SU-DHL-6 (cell line): ENCODE results near the gene RSF1.

ENCODE experiments used
- H2AFZ ChIP-seq: fragments of 200-600 bp; sonication (generic); 2 replicates; pipeline ENCODE4 v1.6.1; 2014; ENCODE audit warnings: low read depth, mild to moderate bottlenecking, moderate library complexity, mixed read lengths, antibody characterized with exemption, low read length; ENCODE audit not compliant: severe bottlenecking
- H3F3A ChIP-seq: fragments of 200-600 bp; shearing (Covaris generic); 2 replicates; pipeline ENCODE4 v1.6.0; 2016; ENCODE audit warnings: antibody characterized with exemption, mild to moderate bottlenecking; ENCODE audit not compliant: insufficient read depth
- H3K27ac ChIP-seq: fragments of 200-600 bp; sonication (generic); 2 replicates; pipeline ENCODE4 v1.5.1; 2016; ENCODE audit warnings: low read depth, mild to moderate bottlenecking, low read length, moderate library complexity, mixed read lengths
- H3K27me3 ChIP-seq: fragments of 200-600 bp; sonication (generic), shearing (Covaris generic); 2 replicates; pipeline ENCODE4 v1.6.0; 2014; ENCODE audit warnings: mild to moderate bottlenecking, low read length
- H3K36me3 ChIP-seq: fragments of 200-600 bp; sonication (generic); 2 replicates; pipeline ENCODE4 v1.6.1; 2014; ENCODE audit warnings: mild to moderate bottlenecking, low read length, mixed read lengths
- H3K4me2 ChIP-seq: fragments of 300-600, 200-600 bp; shearing (Covaris generic), sonication (generic); 2 replicates; pipeline ENCODE4 v1.6.0; 2014; ENCODE audit warnings: low read length, low read depth, mild to moderate bottlenecking; ENCODE audit not compliant: poor library complexity, severe bottlenecking
- H3K4me3 ChIP-seq: fragments of 200-600 bp; sonication (generic); 2 replicates; pipeline ENCODE4 v1.5.1; 2014; ENCODE audit warnings: antibody characterized with exemption, low read length, mild to moderate bottlenecking, mixed read lengths; ENCODE audit not compliant: insufficient read depth, poor library complexity, severe bottlenecking
- H3K79me2 ChIP-seq: fragments of 200-600 bp; sonication (generic); 2 replicates; pipeline ENCODE4 v1.6.1; 2014; ENCODE audit warnings: mild to moderate bottlenecking, low read length, moderate library complexity; ENCODE audit not compliant: insufficient read depth
- H3K9ac ChIP-seq: fragments of 200-600 bp; sonication (generic); 2 replicates; pipeline ENCODE4 v1.7.0; 2014; ENCODE audit warnings: mild to moderate bottlenecking, low read length
- H3K9me2 ChIP-seq: fragments of 200-600 bp; sonication (generic); replicated peaks from 2 replicates; pipeline ENCODE4 v1.6.1; 2014; ENCODE audit warnings: low read length; ENCODE audit not compliant: insufficient read depth
- H3K9me3 ChIP-seq: fragments of 200-600 bp; sonication (generic); 2 replicates; pipeline ENCODE4 v1.6.1; 2014; ENCODE audit warnings: low read length, mixed read lengths; ENCODE audit not compliant: insufficient read depth
- H4K20me1 ChIP-seq: fragments of 200-600 bp; sonication (generic); 2 replicates; pipeline ENCODE4 v1.6.1; 2014; ENCODE audit warnings: low read depth, mild to moderate bottlenecking, antibody characterized with exemption, low read length, moderate library complexity, mixed read lengths
- CTCF ChIP-seq: fragments of 200-600 bp; sonication (generic); IDR thresholded peaks from one replicate; pipeline ENCODE4 v1.5.1; 2017; ENCODE audit warnings: antibody characterized with exemption, mild to moderate bottlenecking, low read length, moderate library complexity; ENCODE audit not compliant: insufficient read depth, poor library complexity, severe bottlenecking
- EZH2phosphoT487 ChIP-seq: fragments of 200-600 bp; sonication (generic), shearing (Covaris generic); conservative IDR thresholded peaks from 2 replicates; pipeline ENCODE4 v1.6.1; 2018; ENCODE audit warnings: mild to moderate bottlenecking, antibody characterized with exemption, low read length, moderate library complexity, mixed read lengths

Gene RSF1

GRCh38 chr11:77820565-77821348 lies at the start of gene RSF1, which contains the start of gene AAMDC:
Gene RSF1 (minus strand): TSS chr11:77820722. CDS start chr11:77820714, 8 bp downstream.
Gene AAMDC (plus strand): TSS chr11:77821144. CDS start chr11:77842497, 21,353 bp downstream.
- H3K9me3 ChIP-seq, result no peaks in the 10 kb centered on the region

GRCh38 chr11:77868744-77869143 lies 48.2 kb upstream of the RSF1 start:
- H3K4me2 ChIP-seq, result no peak overlapping the region
- H3K9me3 ChIP-seq, result no peaks in the 10 kb centered on the region
- no peaks in the 10 kb centered on the region for H3K79me2 ChIP-seq
- no peak overlapping the region for H3K9ac ChIP-seq
- H3K9me2 ChIP-seq, result no peaks in the 10 kb centered on the region
- no peak for TF ChIP-seq CTCF
- TF ChIP-seq EZH2phosphoT487, result no peak
- no peaks in the 10 kb centered on the region for H3F3A ChIP-seq
- no peak overlapping the region for H3K4me3 ChIP-seq
- H3K27ac ChIP-seq, result no peak overlapping the region
- no peaks in the 10 kb centered on the region for H4K20me1 ChIP-seq
- H3K27me3 ChIP-seq, result no peaks in the 10 kb centered on the region
- H2AFZ ChIP-seq, result no peak overlapping the region
- peaks cover 7% of the 10 kb centered on the region; the same call in 1 of the 2 replicates for H3K36me3 ChIP-seq

More at GRCh38 chr11:77820565-77821348, at the start of gene RSF1, which contains the start of gene AAMDC:
- Histone ChIP-seq H3K9me2 (no peaks in the 10 kb centered on the region), H2AFZ (peak within 1 kb of the TSS; percentile 75), H3K36me3 (peaks cover 6% of the 10 kb centered on the region; the same call in 1 of the 2 replicates), H3K9ac (peak within 1 kb of the TSS; percentile 98), H4K20me1 (peaks cover 17% of the 10 kb centered on the region), H3K27me3 (no peaks in the 10 kb centered on the region), H3K4me3 (peak within 1 kb of the TSS; percentile 95), H3K79me2 (peaks cover 46% of the 10 kb centered on the region), H3K27ac (peak within 1 kb of the TSS; percentile 80), H3F3A (peaks cover 3% of the 10 kb centered on the region; the same call in 1 of the 2 replicates), H3K4me2 (peak within 1 kb of the TSS; percentile 88)
- no peak for TF ChIP-seq EZH2phosphoT487
- TF ChIP-seq CTCF, result peak; percentile 56

- Histone ChIP-seq H3K27me3 (no peaks in the 10 kb centered on the region), H3K9me2 (no peaks in the 10 kb centered on the region), H3K27ac (no peak overlapping the region), H3F3A (no peaks in the 10 kb centered on the region), H3K9me3 (no peaks in the 10 kb centered on the region), H2AFZ (no peak overlapping the region), H3K9ac (no peak overlapping the region), H3K4me2 (no peak overlapping the region), H4K20me1 (no peaks in the 10 kb centered on the region), H3K79me2 (no peaks in the 10 kb centered on the region), H3K36me3 (peaks cover 7% of the 10 kb centered on the region; the same call in 1 of the 2 replicates), H3K4me3 (no peak overlapping the region)
- TF ChIP-seq EZH2phosphoT487 (no peak), CTCF (no peak)
Observed at GRCh38 chr11:77866336-77866735, 45.8 kb upstream of the RSF1 start.
